ENCODE measurements around the gene CHMP1B. TPM values are rescaled to one million over a fixed set of nuclear protein-coding genes. Genes with fewer than 3 reads are reported as not detected.

CHMP1B gene
- total and polyA plus RNA-seq, 9 of the 15 experiments (the other 6 are each of a cell fraction or from before 2014, with no cell fraction given) = 12.3 to 29.9 (median 19.0) TPM

GRCh38 chr18:11886577-11887110 lies 35.4 kb downstream of the CHMP1B start:
- no peak overlapping the region for H3K27ac ChIP-seq (ENCODE audit: extremely low read depth, low read depth, low read length)
- no TSS peak for BruUV-seq (replicated peaks)
- FAIRE-seq (no peak), DNase-seq (ENCODE audit: extremely low read depth in 1 of 4, low spot score in 3 of 4) (no peak), ATAC-seq (no peak)
- H2AFZ ChIP-seq (ENCODE audit: low read depth, low read length) = no peak overlapping the region
- CTCF ChIA-PET (ENCODE audit: low intra/inter-chr PET ratio) = no interaction called here
- peaks cover 4% of the 10 kb centered on the region in 2 experiments; a peak in 4 of 5 replicates for H3K4me1 ChIP-seq (replicated peaks in 1 of 2; ENCODE audit: control insufficient read depth in 2 of 2, insufficient read depth in 2 of 2, low read length in 2 of 2)
- intact Hi-C loops (cut with micrococcal nuclease) (no loop called here), in situ Hi-C loops (cut with MboI) (no loop called here)
- no peaks in the 10 kb centered on the region for H3K9me1 ChIP-seq (ENCODE audit: control insufficient read depth, insufficient read depth, low read length)
- no peak overlapping the region for H3K4me2 ChIP-seq (ENCODE audit: insufficient read depth, low read length)
- WGBS (ENCODE audit: insufficient coverage, low coverage, missing lambda C conversion rate) = 85% methylated on average over 17 of the region's 19 CpGs
- 0 out of 3 replicates have a peak, but pooled peaks cover 2% of the 10 kb centered on the region for H3K36me3 ChIP-seq (ENCODE audit: control insufficient read depth, insufficient read depth, low read length)
- no peaks in the 10 kb centered on the region; a peak in 1 of 5 replicates for H3K27me3 ChIP-seq (ENCODE audit: control insufficient read depth in 2 of 2, insufficient read depth in 2 of 2, low read length in 2 of 2)
- TF ChIP-seq ZNF436 (CRISPR knock-in tag; IDR thresholded peaks at IDR 0.05) (no peak), KLF6 (CRISPR knock-in tag; IDR thresholded peaks at IDR 0.05; ENCODE audit: borderline replicate concordance) (no peak), ZNF586 (CRISPR knock-in tag; conservative IDR thresholded peaks at IDR 0.05) (no peak), HNRNPK (IDR thresholded peaks at IDR 0.05; ENCODE audit: low read depth, low read length, poor library complexity, severe bottlenecking) (no peak)
- no peak overlapping the region for H3K4me3 ChIP-seq
- H3K9ac ChIP-seq (ENCODE audit: insufficient read depth in 1 of 2, low read depth in 2 of 2, low read length in 2 of 2) = no peak overlapping the region
- H3K9me3 ChIP-seq (replicated peaks; ENCODE audit: control insufficient read depth, insufficient read depth, low read depth, low read length) = no peaks in the 10 kb centered on the region
- POLR2A ChIA-PET = interaction anchor here (0.5 to 1.4 kb wide), 2 partner anchors 12 to 40 kb away, joined by 3 to 5 read pairs; no protein-coding TSS in a partner anchor
- no peaks in the 10 kb centered on the region for H3K79me2 ChIP-seq (ENCODE audit: control insufficient read depth, insufficient read depth, low read length)
- H4K20me1 ChIP-seq (replicated peaks; ENCODE audit: control insufficient read depth, insufficient read depth, low read length) = no peaks in the 10 kb centered on the region
